ENCODE data around the gene BRPF3. TPM values are rescaled to one million over a fixed set of nuclear protein-coding genes. Genes with fewer than 3 reads are reported as not detected.

Gene BRPF3
- total RNA-seq, 4 donors from 2014 or later, result 21.5 to 34.8 (median 22.3) TPM

DNA sequence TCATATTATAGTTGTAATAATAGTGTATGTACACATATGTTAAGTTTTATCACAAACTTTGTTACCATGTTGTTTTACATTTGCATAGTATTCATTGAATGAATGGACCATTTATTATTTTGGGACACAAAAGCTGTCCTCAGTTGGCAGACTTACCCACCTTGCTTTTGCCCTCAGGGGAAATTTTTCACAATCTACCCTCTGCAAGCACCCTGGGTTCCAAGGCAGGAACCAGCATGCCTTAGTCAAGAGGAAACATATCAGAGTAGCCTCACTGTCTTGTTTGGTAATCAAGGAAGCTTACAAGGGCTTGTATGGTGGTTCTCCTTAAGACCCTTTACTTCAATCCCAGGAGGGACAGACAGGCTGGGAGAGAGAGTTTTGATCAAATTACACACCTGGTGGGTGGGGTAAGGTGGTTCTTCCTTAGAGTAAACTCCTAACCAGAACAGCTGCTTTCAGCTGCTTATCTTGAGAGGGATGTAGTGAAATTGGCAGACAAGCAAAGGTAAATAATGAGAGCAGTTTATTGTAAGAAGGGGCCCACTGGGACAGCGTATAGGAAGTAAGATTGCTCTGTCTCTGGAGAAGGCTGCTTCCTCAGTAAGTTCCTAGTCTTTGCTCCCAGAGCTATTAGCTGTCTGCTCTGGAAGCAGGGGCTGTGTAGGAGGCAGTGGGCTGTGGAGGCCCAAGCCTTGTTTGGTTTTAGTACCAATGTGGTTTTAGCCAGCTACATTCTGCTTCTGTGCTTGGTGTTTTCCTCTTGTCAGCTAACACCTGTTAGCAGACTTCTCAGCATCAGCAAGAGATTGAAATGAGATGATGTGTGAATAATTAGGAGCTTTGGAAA is 31.1 kb downstream of the BRPF3 start:
- intact Hi-C loops (cut with DNase I), result no loop called here
- H3K4me3 ChIP-seq, result no peak overlapping the region
- 88% methylated on average over 1 of the region's 1 CpG for WGBS
- no peaks in the 10 kb centered on the region for H3K4me1 ChIP-seq
- H3K36me3 ChIP-seq, result peaks cover 55 to 98% (median 84%) of the 10 kb centered on the region in 4 donors
- DNase-seq (ENCODE audit: extremely low spot score), result no peak
- no peak overlapping the region for H3K27ac ChIP-seq (replicated peaks in 1 of 4)
- H3K27me3 ChIP-seq, result no peaks in the 10 kb centered on the region
- no peak for TF ChIP-seq EP300 (IDR thresholded peaks at IDR 0.05)
- TF ChIP-seq, protein P1, sequence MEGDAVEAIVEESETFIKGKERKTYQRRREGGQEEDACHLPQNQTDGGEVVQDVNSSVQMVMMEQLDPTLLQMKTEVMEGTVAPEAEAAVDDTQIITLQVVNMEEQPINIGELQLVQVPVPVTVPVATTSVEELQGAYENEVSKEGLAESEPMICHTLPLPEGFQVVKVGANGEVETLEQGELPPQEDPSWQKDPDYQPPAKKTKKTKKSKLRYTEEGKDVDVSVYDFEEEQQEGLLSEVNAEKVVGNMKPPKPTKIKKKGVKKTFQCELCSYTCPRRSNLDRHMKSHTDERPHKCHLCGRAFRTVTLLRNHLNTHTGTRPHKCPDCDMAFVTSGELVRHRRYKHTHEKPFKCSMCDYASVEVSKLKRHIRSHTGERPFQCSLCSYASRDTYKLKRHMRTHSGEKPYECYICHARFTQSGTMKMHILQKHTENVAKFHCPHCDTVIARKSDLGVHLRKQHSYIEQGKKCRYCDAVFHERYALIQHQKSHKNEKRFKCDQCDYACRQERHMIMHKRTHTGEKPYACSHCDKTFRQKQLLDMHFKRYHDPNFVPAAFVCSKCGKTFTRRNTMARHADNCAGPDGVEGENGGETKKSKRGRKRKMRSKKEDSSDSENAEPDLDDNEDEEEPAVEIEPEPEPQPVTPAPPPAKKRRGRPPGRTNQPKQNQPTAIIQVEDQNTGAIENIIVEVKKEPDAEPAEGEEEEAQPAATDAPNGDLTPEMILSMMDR (IDR thresholded peaks at IDR 0.05), result no peak
- no peak for TF ChIP-seq POLR2AphosphoS5 (IDR thresholded peaks at IDR 0.05)
- no peak for TF ChIP-seq POLR2A (IDR thresholded peaks at IDR 0.05; ENCODE audit: low read depth)
- no peaks in the 10 kb centered on the region for H3K9me3 ChIP-seq

DNA sequence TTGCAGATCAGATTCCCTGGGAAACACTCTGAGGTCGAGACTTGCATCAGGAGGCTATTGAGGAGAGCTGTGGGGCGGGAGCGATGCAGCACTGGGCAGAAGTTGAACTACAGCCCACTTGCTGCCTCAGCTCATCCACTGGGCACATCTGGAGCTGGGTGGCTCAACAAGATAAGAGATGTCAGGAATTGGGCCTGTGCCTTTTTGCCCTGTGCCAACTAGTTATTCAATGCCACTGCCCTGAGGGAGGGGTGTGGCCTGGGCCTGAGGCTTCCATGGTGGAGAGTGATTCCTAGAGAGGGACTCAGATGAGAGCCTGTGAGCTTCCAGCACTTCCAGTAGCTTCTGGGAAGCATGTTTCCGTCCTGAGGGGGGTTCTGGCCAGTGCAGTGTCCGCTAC is 32.7 kb downstream of the BRPF3 start:
- H3K27ac ChIP-seq (replicated peaks in 1 of 4), result no peak overlapping the region
- WGBS, result 94% methylated on average over 3 of the region's 5 CpGs
- DNase-seq (ENCODE audit: extremely low spot score), result no peak
- peaks cover 50 to 96% (median 82%) of the 10 kb centered on the region in 4 donors for H3K36me3 ChIP-seq
- H3K27me3 ChIP-seq, result no peaks in the 10 kb centered on the region
- no peak overlapping the region for H3K4me3 ChIP-seq
- H3K4me1 ChIP-seq, result no peaks in the 10 kb centered on the region
- no peaks in the 10 kb centered on the region for H3K9me3 ChIP-seq
- TF ChIP-seq, protein P1 (IDR thresholded peaks at IDR 0.05), result no peak
- TF ChIP-seq EP300 (IDR thresholded peaks at IDR 0.05) (no peak), POLR2AphosphoS5 (IDR thresholded peaks at IDR 0.05) (no peak), POLR2A (IDR thresholded peaks at IDR 0.05; ENCODE audit: low read depth) (no peak)
- intact Hi-C loops (cut with DNase I), result no loop called here

DNA sequence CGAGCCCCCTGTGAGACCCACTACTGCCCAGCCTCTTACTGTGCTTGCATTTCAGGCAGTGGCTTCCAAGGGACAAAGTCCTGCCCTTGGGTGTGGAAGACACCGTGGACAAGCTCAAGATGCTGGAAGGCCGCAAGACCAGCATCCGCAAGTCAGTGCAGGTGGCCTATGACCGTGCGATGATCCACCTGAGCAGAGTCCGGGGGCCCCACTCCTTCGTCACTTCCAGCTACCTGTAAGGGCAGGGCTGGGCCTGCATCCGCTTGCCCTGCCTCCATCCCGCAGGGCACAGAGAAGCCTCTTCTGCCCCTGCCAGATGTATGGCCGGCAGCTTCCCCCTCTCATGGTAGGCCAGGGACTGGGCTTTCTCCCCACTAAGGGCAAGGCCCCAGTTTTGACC is 33.8 kb downstream of the BRPF3 start:
- 94% methylated on average over 11 of the region's 11 CpGs for WGBS

DNA sequence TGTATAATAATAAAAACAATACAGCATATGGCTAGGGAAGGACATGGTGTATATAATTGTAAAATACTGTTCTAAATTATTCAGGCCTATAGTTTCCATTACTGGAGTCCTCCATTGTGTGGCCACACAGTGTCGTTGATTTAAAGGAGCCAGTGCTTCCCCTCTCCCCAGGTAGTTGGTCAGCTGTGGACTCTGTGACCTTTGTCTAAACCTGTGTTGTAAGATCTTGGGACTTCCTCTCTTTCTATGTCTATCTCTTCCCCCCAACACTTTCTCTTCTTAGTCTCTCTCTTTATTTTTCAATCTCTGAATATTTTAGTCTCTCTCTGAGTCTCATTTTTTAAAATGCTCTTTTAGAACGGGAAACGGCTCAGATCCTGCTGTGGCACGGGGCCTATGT is 35.6 kb downstream of the BRPF3 start:
- no peaks in the 10 kb centered on the region for H3K27me3 ChIP-seq
- peaks cover 38 to 80% (median 65%) of the 10 kb centered on the region in 4 donors for H3K36me3 ChIP-seq
- H3K27ac ChIP-seq (replicated peaks in 1 of 4), result no peak overlapping the region

More for the DNA sequence above, 33.8 kb downstream of the BRPF3 start:
- Histone ChIP-seq H3K27ac (replicated peaks in 1 of 4) (no peak overlapping the region), H3K4me3 (no peak overlapping the region), H3K9me3 (no peaks in the 10 kb centered on the region), H3K27me3 (no peaks in the 10 kb centered on the region), H3K36me3 (peaks cover 45 to 85% (median 72%) of the 10 kb centered on the region in 4 donors), H3K4me1 (no peaks in the 10 kb centered on the region)
- TF ChIP-seq, protein P1 (IDR thresholded peaks at IDR 0.05), result no peak
- TF ChIP-seq POLR2AphosphoS5 (IDR thresholded peaks at IDR 0.05), result no peak
- TF ChIP-seq POLR2A (IDR thresholded peaks at IDR 0.05; ENCODE audit: low read depth), result no peak
- no peak for TF ChIP-seq EP300 (IDR thresholded peaks at IDR 0.05)
- intact Hi-C loops (cut with DNase I), result no loop called here
- DNase-seq (ENCODE audit: extremely low spot score), result no peak

More for the DNA sequence above, 35.6 kb downstream of the BRPF3 start:
- no peak for DNase-seq (ENCODE audit: extremely low spot score)
- intact Hi-C loops (cut with DNase I), result no loop called here
- TF ChIP-seq, protein P1 (IDR thresholded peaks at IDR 0.05), result no peak
- TF ChIP-seq POLR2A (IDR thresholded peaks at IDR 0.05; ENCODE audit: low read depth) (no peak), POLR2AphosphoS5 (IDR thresholded peaks at IDR 0.05) (no peak), EP300 (IDR thresholded peaks at IDR 0.05) (no peak)
- Histone ChIP-seq H3K9me3 (no peaks in the 10 kb centered on the region), H3K4me1 (no peaks in the 10 kb centered on the region), H3K4me3 (no peak overlapping the region)
- 75% methylated on average over 4 of the region's 4 CpGs for WGBS
